Neuronal stem cell (in vitro differentiated cells): ENCODE results near the gene BCKDK.

Source experiments
- DNase-seq: peaks from one replicate; pipeline ENCODE4 v3.0.0-alpha.2; 2013; ENCODE audit warnings: low spot score
- H2AFZ ChIP-seq: one replicate; pipeline ENCODE4 v1.6.1; 2013; ENCODE audit warnings: mild to moderate bottlenecking, low read length, inconsistent platforms
- H2AK5ac ChIP-seq: 2 replicates; pipeline ENCODE4 v1.6.1; 2013; ENCODE audit warnings: low read depth, mild to moderate bottlenecking, inconsistent platforms, low read length, moderate library complexity, mixed read lengths
- H2BK120ac ChIP-seq: 2 replicates; pipeline ENCODE4 v1.6.1; 2013; ENCODE audit warnings: low read depth, mild to moderate bottlenecking, inconsistent platforms, low read length, moderate library complexity, mixed read lengths
- H2BK12ac ChIP-seq: one replicate; pipeline ENCODE4 v1.6.1; 2013; ENCODE audit warnings: low read length, inconsistent platforms
- H2BK15ac ChIP-seq: 2 replicates; pipeline ENCODE4 v1.6.1; 2013; ENCODE audit warnings: mild to moderate bottlenecking, low read length, inconsistent platforms, mixed read lengths
- H2BK5ac ChIP-seq: one replicate; pipeline ENCODE4 v1.6.1; 2013; ENCODE audit warnings: inconsistent platforms, mild to moderate bottlenecking, low read length, moderate library complexity
- H3K14ac ChIP-seq: one replicate; pipeline ENCODE4 v1.6.1; 2013; ENCODE audit warnings: low read length, inconsistent platforms
- H3K18ac ChIP-seq: 2 replicates; pipeline ENCODE4 v1.6.1; 2013; ENCODE audit warnings: low read length, inconsistent platforms
- H3K23ac ChIP-seq: 2 replicates; pipeline ENCODE4 v1.6.1; 2013; ENCODE audit warnings: low read depth, mild to moderate bottlenecking, mixed read lengths, low read length, inconsistent platforms; ENCODE audit not compliant: poor library complexity
- H3K27ac ChIP-seq: replicated peaks from 3 replicates; pipeline ENCODE4 v1.5.1; 2013; ENCODE audit warnings: low read length, inconsistent platforms
- H3K27me3 ChIP-seq, 3 experiments: 2 replicates each; pipeline ENCODE4 v1.6.1; 2013; ENCODE audit warnings: low read length in 3 of 3, mild to moderate bottlenecking in 2 of 3, inconsistent platforms in 1 of 3, low read depth in 1 of 3, mixed read lengths in 1 of 3, moderate library complexity in 1 of 3; ENCODE audit not compliant: control insufficient read depth in 3 of 3, insufficient read depth in 3 of 3
- H3K36me3 ChIP-seq, 2 donors: replicated peaks in 1 of 2; 2 replicates each; pipeline ENCODE4 v1.6.1; 2013; ENCODE audit warnings: low read length in 2 of 2; ENCODE audit not compliant: control insufficient read depth in 2 of 2, insufficient read depth in 2 of 2
- H3K4ac ChIP-seq: 2 replicates; pipeline ENCODE4 v1.6.1; 2013; ENCODE audit warnings: inconsistent platforms, mild to moderate bottlenecking, low read length, moderate library complexity
- H3K4me1 ChIP-seq, 2 donors: 1 replicate in 1 of 2; 2 replicates in 1 of 2; pipeline ENCODE4 v1.6.1; 2013; ENCODE audit warnings: low read length in 2 of 2, low read depth in 1 of 2; ENCODE audit not compliant: control insufficient read depth in 2 of 2, insufficient read depth in 1 of 2
- H3K4me2 ChIP-seq: one replicate; pipeline ENCODE4 v1.6.1; 2013; ENCODE audit warnings: mild to moderate bottlenecking, low read length, inconsistent platforms; ENCODE audit not compliant: insufficient read depth, poor library complexity, severe bottlenecking
- H3K4me3 ChIP-seq, 2 donors: 2 replicates each; pipeline ENCODE4 v1.5.1; 2013; ENCODE audit warnings: low read length in 2 of 2, mild to moderate bottlenecking in 2 of 2, inconsistent platforms in 1 of 2, moderate library complexity in 1 of 2
- H3K79me1 ChIP-seq: one replicate; pipeline ENCODE4 v1.6.1; 2013; ENCODE audit warnings: low read depth, mild to moderate bottlenecking, inconsistent platforms, low read length, moderate library complexity
- H3K9ac ChIP-seq: one replicate; pipeline ENCODE4 v1.6.1; 2013; ENCODE audit warnings: mild to moderate bottlenecking, low read depth, low read length, inconsistent platforms; ENCODE audit not compliant: poor library complexity
- H3K9me3 ChIP-seq, 2 donors: replicated peaks in 1 of 2; 2 replicates each; pipeline versions ENCODE3 to v1.6.1; 2013; ENCODE audit warnings: low read length in 2 of 2, mild to moderate bottlenecking in 2 of 2, inconsistent platforms in 1 of 2, low read depth in 1 of 2, mixed read lengths in 1 of 2, moderate library complexity in 1 of 2; ENCODE audit not compliant: control insufficient read depth in 2 of 2, insufficient read depth in 1 of 2
- H4K8ac ChIP-seq: one replicate; pipeline ENCODE4 v1.6.1; 2013; ENCODE audit warnings: low read depth, mild to moderate bottlenecking, inconsistent platforms, low read length, moderate library complexity
- H4K91ac ChIP-seq: one replicate; pipeline ENCODE4 v1.6.1; 2013; ENCODE audit warnings: low read length, low read depth, mild to moderate bottlenecking, inconsistent platforms; ENCODE audit not compliant: poor library complexity
- WGBS, 2 donors: extraction: QIAGEN DNeasy Blood & Tissue Kit; methylation state at CpG; one replicate each; pipeline ENCODE4 v1.1.7; 2013; ENCODE audit warnings: missing lambda C conversion rate in 2 of 2, mixed read lengths in 1 of 2; ENCODE audit not compliant: insufficient read length in 2 of 2, insufficient replicate concordance in 1 of 2; ENCODE audit errors: extremely low coverage in 2 of 2; 5-methylcytosine and 5-hydroxymethylcytosine counted together

BCKDK gene

DNA sequence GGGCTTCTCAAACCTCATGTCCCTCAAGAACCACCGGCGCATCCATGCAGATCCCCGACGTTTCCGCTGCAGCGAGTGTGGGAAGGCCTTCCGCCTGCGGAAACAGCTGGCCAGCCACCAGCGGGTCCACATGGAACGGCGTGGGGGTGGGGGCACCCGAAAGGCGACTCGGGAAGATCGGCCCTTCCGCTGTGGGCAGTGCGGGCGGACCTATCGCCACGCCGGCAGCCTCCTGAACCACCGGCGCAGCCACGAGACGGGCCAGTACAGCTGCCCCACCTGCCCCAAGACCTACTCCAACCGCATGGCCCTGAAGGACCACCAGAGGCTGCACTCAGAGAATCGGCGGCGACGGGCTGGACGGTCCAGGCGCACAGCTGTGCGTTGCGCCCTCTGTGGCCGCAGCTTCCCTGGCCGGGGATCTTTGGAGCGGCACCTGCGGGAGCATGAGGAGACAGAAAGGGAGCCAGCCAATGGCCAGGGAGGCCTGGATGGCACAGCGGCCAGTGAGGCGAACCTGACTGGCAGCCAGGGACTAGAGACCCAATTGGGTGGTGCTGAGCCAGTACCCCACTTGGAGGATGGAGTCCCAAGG lies 28.1 kb upstream of the BCKDK start:
- Histone ChIP-seq H3K14ac (no peak overlapping the region), H2BK5ac (no peak overlapping the region), H3K9me3 (no peaks in the 10 kb centered on the region), H3K23ac (no peak overlapping the region), H2BK15ac (no peak overlapping the region), H2BK120ac (no peak overlapping the region), H3K4me1 (no peaks in the 10 kb centered on the region), H3K4me2 (no peak overlapping the region), H2AK5ac (no peak overlapping the region), H3K4me3 (no peak overlapping the region), H3K9ac (peak overlapping the region; percentile 21), H3K27me3 (no peaks in the 10 kb centered on the region), H2BK12ac (no peak overlapping the region), H3K36me3 (peaks cover 69 to 95% of the 10 kb centered on the region in 2 donors), H3K4ac (no peak overlapping the region), H3K27ac (no peak overlapping the region), H4K8ac (no peak overlapping the region), H3K79me1 (peaks cover 34% of the 10 kb centered on the region), H3K18ac (no peak overlapping the region), H2AFZ (no peak overlapping the region), H4K91ac (no peak overlapping the region)
- DNase-seq = no peak
- no CpG with 5 or more reads among the region's 40 CpGs for WGBS, 2 donors

DNA sequence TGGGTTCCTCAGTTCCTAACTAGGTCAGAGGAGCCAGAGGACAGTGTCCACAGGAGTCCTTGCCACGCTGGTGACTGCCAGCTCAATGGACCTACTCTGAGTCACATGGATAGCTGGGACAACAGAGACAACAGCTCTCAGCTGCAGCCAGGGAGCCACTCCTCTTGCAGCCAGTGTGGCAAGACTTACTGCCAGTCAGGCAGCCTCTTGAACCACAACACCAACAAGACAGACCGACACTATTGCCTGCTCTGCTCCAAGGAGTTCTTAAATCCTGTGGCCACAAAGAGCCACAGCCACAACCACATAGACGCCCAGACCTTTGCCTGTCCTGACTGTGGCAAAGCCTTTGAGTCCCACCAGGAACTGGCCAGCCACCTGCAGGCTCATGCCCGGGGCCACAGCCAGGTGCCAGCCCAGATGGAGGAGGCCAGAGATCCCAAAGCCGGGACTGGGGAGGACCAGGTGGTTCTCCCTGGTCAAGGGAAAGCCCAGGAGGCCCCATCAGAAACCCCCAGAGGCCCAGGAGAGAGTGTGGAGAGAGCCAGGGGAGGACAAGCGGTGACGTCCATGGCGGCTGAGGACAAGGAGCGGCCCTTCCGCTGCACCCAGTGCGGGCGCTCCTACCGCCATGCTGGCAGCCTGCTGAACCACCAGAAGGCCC lies 27.3 kb upstream of the BCKDK start:
- Histone ChIP-seq H3K4me1 (no peaks in the 10 kb centered on the region), H3K9me3 (no peaks in the 10 kb centered on the region), H3K4ac (no peak overlapping the region), H3K23ac (peak overlapping the region; percentile 55), H3K14ac (no peak overlapping the region), H3K27ac (no peak overlapping the region), H3K18ac (no peak overlapping the region), H2AK5ac (no peak overlapping the region), H2BK15ac (no peak overlapping the region), H3K27me3 (no peaks in the 10 kb centered on the region), H4K8ac (no peak overlapping the region), H2BK5ac (peak overlapping the region; percentile 75), H3K9ac (no peak overlapping the region), H3K79me1 (peaks cover 34% of the 10 kb centered on the region), H2BK12ac (no peak overlapping the region), H2AFZ (no peak overlapping the region), H2BK120ac (no peak overlapping the region), H4K91ac (no peak overlapping the region), H3K4me3 (no peak overlapping the region), H3K4me2 (no peak overlapping the region), H3K36me3 (peaks cover 69 to 96% of the 10 kb centered on the region in 2 donors)
- no CpG with 5 or more reads among the region's 13 CpGs for WGBS, 2 donors
- no peak for DNase-seq

DNA sequence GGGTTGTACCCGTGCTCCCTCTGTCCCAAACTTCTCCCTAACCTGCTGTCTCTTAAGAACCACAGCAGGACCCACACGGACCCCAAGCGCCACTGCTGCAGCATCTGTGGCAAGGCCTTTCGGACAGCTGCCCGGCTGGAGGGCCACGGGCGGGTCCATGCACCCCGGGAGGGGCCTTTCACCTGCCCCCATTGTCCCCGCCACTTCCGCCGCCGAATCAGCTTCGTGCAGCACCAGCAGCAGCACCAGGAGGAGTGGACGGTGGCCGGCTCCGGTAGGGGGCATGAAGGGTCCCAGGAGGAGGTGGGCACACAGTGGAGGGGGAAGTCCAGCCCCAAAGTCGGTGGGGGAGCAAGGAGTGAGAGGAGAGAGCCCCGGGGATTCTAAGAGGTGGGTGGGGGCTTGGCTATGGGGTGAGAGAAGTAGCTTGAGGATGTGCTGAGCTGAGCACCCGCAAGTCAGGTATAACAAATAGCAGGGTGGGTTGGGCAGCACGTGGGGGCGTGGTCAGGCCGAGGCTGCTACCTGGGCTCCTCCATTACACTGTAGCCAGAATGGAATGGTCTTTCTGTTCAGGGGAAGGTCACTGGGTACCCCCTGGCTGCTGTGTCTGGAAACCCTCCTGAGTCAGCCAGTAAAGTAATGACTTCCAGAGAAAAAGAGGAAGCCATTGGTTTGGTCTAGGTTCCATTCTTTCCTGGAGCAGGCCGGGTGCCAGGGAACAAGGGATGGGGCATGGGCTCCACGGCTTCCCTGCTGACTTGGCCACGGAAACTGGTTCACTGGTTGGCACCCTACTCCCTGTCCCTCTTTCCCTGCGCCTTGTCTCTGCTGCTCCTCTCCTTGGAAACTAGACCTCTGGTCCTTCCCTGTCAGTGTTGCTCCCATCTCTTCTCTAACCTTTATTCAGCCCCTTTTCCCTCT lies 26.5 kb upstream of the BCKDK start:
- H3K36me3 ChIP-seq = peaks cover 63 to 88% of the 10 kb centered on the region in 2 donors
- no CpG with 5 or more reads among the region's 26 CpGs for WGBS, 2 donors

More for the DNA sequence above, 26.5 kb upstream of the BCKDK start:
- Histone ChIP-seq H2AK5ac (no peak overlapping the region), H3K4me2 (no peak overlapping the region), H3K4me3 (no peak overlapping the region), H4K91ac (no peak overlapping the region), H3K14ac (no peak overlapping the region), H3K79me1 (peaks cover 28% of the 10 kb centered on the region), H3K23ac (no peak overlapping the region), H2BK15ac (no peak overlapping the region), H3K9me3 (no peaks in the 10 kb centered on the region), H3K9ac (no peak overlapping the region), H2BK120ac (no peak overlapping the region), H4K8ac (no peak overlapping the region), H3K18ac (no peak overlapping the region), H2AFZ (no peak overlapping the region), H2BK5ac (peak overlapping the region; percentile 75), H3K27ac (no peak overlapping the region), H3K4me1 (no peaks in the 10 kb centered on the region), H3K27me3 (no peaks in the 10 kb centered on the region), H3K4ac (no peak overlapping the region), H2BK12ac (no peak overlapping the region)
- DNase-seq = no peak
